ENCODE measurements around the gene ADAMTS17. TPM values are rescaled to one million over a fixed set of nuclear protein-coding genes. Genes with fewer than 3 reads are reported as not detected.

ADAMTS17 gene
- total and polyA plus RNA-seq, 9 of the 15 experiments (the other 6 are each of a cell fraction or from before 2014, with no cell fraction given): 0.01 to 0.14 (median 0.07) TPM; not detected in 6

GRCh38 chr15:100116416-100117190 lies 225.2 kb downstream of the ADAMTS17 start:
- intact Hi-C loops (cut with micrococcal nuclease): no loop called here

More at GRCh38 chr15:100116416-100117190, 225.2 kb downstream of the ADAMTS17 start:
- peaks cover 18 to 50% of the 10 kb centered on the region in 2 experiments; a peak in 4 of 5 replicates for H3K27me3 ChIP-seq (ENCODE audit: control insufficient read depth in 2 of 2, insufficient read depth in 2 of 2, low read length in 2 of 2)
- 2% methylated on average over 13 of the region's 17 CpGs for WGBS (ENCODE audit: insufficient coverage, low coverage, missing lambda C conversion rate)
- H3K36me3 ChIP-seq (ENCODE audit: control insufficient read depth, insufficient read depth, low read length): no peaks in the 10 kb centered on the region
- H4K20me1 ChIP-seq (replicated peaks; ENCODE audit: control insufficient read depth, insufficient read depth, low read length): no peaks in the 10 kb centered on the region
- TF ChIP-seq CCNT2 (IDR thresholded peaks at IDR 0.05; ENCODE audit: borderline replicate concordance, extremely low read depth, insufficient read length, low read depth, low read length) (no peak), ZNF407 (IDR thresholded peaks at IDR 0.05; ENCODE audit: low read depth) (no peak), SAP30 (IDR thresholded peaks at IDR 0.05; ENCODE audit: borderline replicate concordance, insufficient read depth, low read depth, low read length, poor library complexity, severe bottlenecking) (no peak), BCOR (IDR thresholded peaks at IDR 0.05) (no peak), SP2 (IDR thresholded peaks at IDR 0.05; ENCODE audit: extremely low read depth, low read depth, low read length, poor library complexity, severe bottlenecking) (no peak), ADNP (tag; IDR thresholded peaks at IDR 0.05) (no peak), GATAD2B (IDR thresholded peaks at IDR 0.05; ENCODE audit: borderline replicate concordance) (no peak), ZSCAN32 (CRISPR knock-in tag; IDR thresholded peaks at IDR 0.05) (no peak), HDAC8 (tag; IDR thresholded peaks at IDR 0.05) (no peak)
- H3K9me1 ChIP-seq (ENCODE audit: control insufficient read depth, insufficient read depth, low read length): no peaks in the 10 kb centered on the region
- ChIA-PET CTCF (ENCODE audit: low intra/inter-chr PET ratio) (no interaction called here), POLR2A (interaction anchor here (0.7 kb wide), 1 partner anchor 865 kb away, joined by 3 read pairs; the partner anchor contains the start of gene LRRC28)
- H3K9me3 ChIP-seq (replicated peaks; ENCODE audit: control insufficient read depth, insufficient read depth, low read depth, low read length): no peaks in the 10 kb centered on the region
- H3K27ac ChIP-seq (ENCODE audit: extremely low read depth, low read depth, low read length): no peak overlapping the region
- H3K4me3 ChIP-seq: no peak overlapping the region
- no peak for DNase-seq (ENCODE audit: extremely low read depth in 1 of 4, low spot score in 3 of 4)
- H3K9ac ChIP-seq (ENCODE audit: insufficient read depth in 1 of 2, low read depth in 2 of 2, low read length in 2 of 2): no peak overlapping the region
- H3K4me2 ChIP-seq (ENCODE audit: insufficient read depth, low read length): no peak overlapping the region
- no peaks in the 10 kb centered on the region for H3K79me2 ChIP-seq (ENCODE audit: control insufficient read depth, insufficient read depth, low read length)
- H3K4me1 ChIP-seq (replicated peaks in 1 of 2; ENCODE audit: control insufficient read depth in 2 of 2, insufficient read depth in 2 of 2, low read length in 2 of 2): no peaks in the 10 kb centered on the region
- in situ Hi-C loops (cut with MboI): no loop called here
- FAIRE-seq: no peak
- no peak for ATAC-seq
- H2AFZ ChIP-seq (ENCODE audit: low read depth, low read length): no peak overlapping the region
- no TSS peak for BruUV-seq (replicated peaks)
